ENCODE data around the gene TCF3. TPM values are rescaled to one million over a fixed set of nuclear protein-coding genes. Genes with fewer than 3 reads are reported as not detected.

The TCF3 gene
- total RNA-seq, 2 experiments from 2014 or later, result 84.8 to 86.7 TPM

DNA sequence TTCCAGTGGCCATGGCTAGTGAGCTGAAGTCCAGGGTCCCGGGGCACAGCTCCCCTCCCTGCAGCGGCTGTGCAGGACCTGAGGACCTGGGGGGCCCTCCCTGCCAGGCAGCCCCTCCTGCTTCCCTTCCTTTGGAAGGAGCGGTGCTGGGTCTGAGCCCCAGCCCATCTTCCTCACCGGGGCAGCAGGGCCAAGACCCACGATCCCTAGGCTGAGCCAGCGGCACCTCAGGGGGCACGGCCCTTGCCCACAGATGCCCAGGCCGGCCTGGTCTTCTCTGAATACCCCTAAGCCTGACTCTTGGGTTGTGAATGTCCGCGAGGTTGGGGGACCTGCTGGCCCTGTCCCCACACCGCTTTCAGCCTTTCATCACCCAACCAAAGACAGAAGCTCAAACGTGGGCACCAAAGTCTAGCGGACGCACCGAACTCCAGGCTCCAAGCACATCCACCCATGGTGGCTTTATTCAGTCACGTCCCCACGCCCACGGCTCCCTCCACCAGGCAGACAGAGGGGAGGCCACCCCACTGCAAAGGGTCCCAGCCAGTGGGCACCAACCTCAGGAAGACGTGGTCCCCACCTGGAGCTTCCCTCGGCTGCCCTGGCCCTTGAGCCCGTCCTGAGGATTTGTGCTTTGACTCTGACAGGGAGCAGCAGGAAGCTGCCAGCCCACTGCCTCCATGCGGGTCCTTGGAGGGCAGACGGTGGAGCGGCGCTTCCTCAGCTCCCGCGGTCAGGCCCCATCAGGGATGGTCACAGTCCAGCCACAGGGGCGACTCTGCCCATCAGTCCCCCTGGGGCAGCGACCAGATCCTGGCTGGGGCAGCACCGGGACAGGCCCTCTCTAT, 75.9 kb downstream of the TCF3 start:
- Mint-ChIP-seq H3K27ac (no peak overlapping the region), H3K4me1 (ENCODE audit: low read depth) (no peaks in the 10 kb centered on the region), H3K4me3 (no peak overlapping the region), H3K27me3 (ENCODE audit: low read depth) (no peaks in the 10 kb centered on the region), H3K36me3 (ENCODE audit: low read depth) (peaks cover 11% of the 10 kb centered on the region), H3K9me3 (no peaks in the 10 kb centered on the region)
- no peak for DNase-seq
- CTCF ChIA-PET, result no interaction called here
- intact Hi-C loops (cut with micrococcal nuclease), result no loop called here

- Mint-ChIP-seq H3K27ac (no peak overlapping the region), H3K4me3 (no peak overlapping the region), H3K4me1 (ENCODE audit: low read depth) (no peaks in the 10 kb centered on the region), H3K9me3 (no peaks in the 10 kb centered on the region), H3K36me3 (ENCODE audit: low read depth) (peaks cover 6% of the 10 kb centered on the region), H3K27me3 (ENCODE audit: low read depth) (no peaks in the 10 kb centered on the region)
- CTCF ChIA-PET, result no interaction called here
- intact Hi-C loops (cut with micrococcal nuclease), result no loop called here
- no peak for DNase-seq
Observed at GRCh38 chr19:1575323-1576241, 76.8 kb downstream of the TCF3 start.

DNA sequence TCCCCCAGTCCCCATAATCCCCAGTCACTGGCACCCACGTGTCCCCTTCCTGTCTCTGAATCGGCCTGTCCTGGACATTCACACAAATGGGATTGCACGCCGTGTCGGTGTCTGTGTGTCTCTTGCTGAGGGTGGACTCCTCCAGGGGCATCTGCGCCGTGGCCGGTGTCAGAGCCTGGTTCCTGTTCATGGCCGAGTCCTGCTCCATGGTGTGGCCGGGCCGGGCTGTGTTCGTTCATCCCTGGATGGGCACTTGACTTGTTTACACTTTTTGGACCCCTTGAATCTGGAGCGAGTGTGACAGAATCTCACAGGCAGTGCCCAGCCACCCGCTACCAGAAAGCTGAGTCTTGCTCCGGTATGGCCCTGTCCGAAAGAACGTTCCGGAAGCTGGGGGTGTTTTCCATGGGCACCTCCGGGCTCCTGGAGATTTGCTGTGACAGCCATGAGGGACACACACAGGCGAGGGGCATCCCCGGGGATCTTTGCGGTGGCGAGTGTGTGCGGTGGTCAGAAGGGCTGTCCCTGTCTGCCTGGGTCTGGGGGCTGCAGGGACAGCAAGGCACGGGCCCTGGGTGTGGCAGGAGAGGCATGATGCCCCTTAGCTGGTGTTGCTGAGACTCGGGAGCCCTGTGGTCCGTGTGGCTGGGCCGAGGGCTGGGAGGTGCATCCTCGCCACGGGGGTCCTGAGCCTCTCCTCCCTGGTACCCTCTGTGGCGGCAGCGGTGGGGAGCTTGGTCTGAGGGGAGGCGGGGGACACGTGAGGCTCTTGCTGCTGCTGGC, 77.9 kb downstream of the TCF3 start:
- CTCF ChIA-PET, result interaction anchor here (0.5 kb wide), 1 partner anchor 294 kb away, joined by 3 read pairs; no protein-coding TSS in a partner anchor
- no peaks in the 10 kb centered on the region for H3K4me1 Mint-ChIP-seq (ENCODE audit: low read depth)
- no peaks in the 10 kb centered on the region for H3K27me3 Mint-ChIP-seq (ENCODE audit: low read depth)
- intact Hi-C loops (cut with micrococcal nuclease), result no loop called here
- no peak for DNase-seq
- H3K4me3 Mint-ChIP-seq, result no peak overlapping the region
- no peaks in the 10 kb centered on the region for H3K36me3 Mint-ChIP-seq (ENCODE audit: low read depth)
- no peak overlapping the region for H3K27ac Mint-ChIP-seq
- no peaks in the 10 kb centered on the region for H3K9me3 Mint-ChIP-seq

- DNase-seq, result no peak
- no peak overlapping the region for H3K27ac Mint-ChIP-seq
- no peaks in the 10 kb centered on the region for H3K4me1 Mint-ChIP-seq (ENCODE audit: low read depth)
- intact Hi-C loops (cut with micrococcal nuclease), result no loop called here
- no peaks in the 10 kb centered on the region for H3K27me3 Mint-ChIP-seq (ENCODE audit: low read depth)
- H3K9me3 Mint-ChIP-seq, result no peaks in the 10 kb centered on the region
- H3K4me3 Mint-ChIP-seq, result no peak overlapping the region
- CTCF ChIA-PET, result no interaction called here
- no peaks in the 10 kb centered on the region for H3K36me3 Mint-ChIP-seq (ENCODE audit: low read depth)
Observed at GRCh38 chr19:1572795-1573194, 79.6 kb downstream of the TCF3 start.

- no peak overlapping the region for H3K27ac Mint-ChIP-seq
- H3K36me3 Mint-ChIP-seq (ENCODE audit: low read depth), result no peaks in the 10 kb centered on the region
- H3K27me3 Mint-ChIP-seq (ENCODE audit: low read depth), result no peaks in the 10 kb centered on the region
- no peak overlapping the region for H3K4me3 Mint-ChIP-seq
- no peaks in the 10 kb centered on the region for H3K4me1 Mint-ChIP-seq (ENCODE audit: low read depth)
- CTCF ChIA-PET, result no interaction called here
- intact Hi-C loops (cut with micrococcal nuclease), result no loop called here
- no peaks in the 10 kb centered on the region for H3K9me3 Mint-ChIP-seq
- no peak for DNase-seq
Observed at GRCh38 chr19:1571358-1571757, 81.1 kb downstream of the TCF3 start.

DNA sequence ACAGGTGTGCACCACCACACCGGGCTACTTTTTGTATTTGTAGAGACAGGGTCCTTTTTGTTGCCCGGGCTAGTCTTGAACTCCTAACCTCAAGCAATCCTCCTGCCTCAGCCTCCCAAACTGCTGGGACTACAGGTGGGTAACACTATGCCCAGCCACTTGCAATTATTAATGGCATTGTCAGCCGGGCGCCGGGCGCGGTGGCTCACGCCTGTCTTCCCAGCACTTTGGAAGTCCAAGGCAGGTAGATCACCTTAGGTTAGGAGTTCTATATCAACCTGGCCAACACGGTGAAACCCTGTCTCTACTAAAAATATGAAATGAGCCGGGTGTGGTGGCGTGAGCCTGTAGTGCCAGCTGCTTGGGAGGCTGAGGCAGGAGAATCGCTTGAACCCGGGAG, 81.6 kb downstream of the TCF3 start:
- no peak for DNase-seq
- no peaks in the 10 kb centered on the region for H3K27me3 Mint-ChIP-seq (ENCODE audit: low read depth)
- H3K9me3 Mint-ChIP-seq, result no peaks in the 10 kb centered on the region
- no peaks in the 10 kb centered on the region for H3K4me1 Mint-ChIP-seq (ENCODE audit: low read depth)
- H3K27ac Mint-ChIP-seq, result no peak overlapping the region
- no peaks in the 10 kb centered on the region for H3K36me3 Mint-ChIP-seq (ENCODE audit: low read depth)
- intact Hi-C loops (cut with micrococcal nuclease), result no loop called here
- CTCF ChIA-PET, result interaction anchor here (0.5 kb wide), 1 partner anchor 94 kb away, joined by 9 read pairs; no protein-coding TSS in a partner anchor
- H3K4me3 Mint-ChIP-seq, result no peak overlapping the region

- no peaks in the 10 kb centered on the region for H3K36me3 Mint-ChIP-seq (ENCODE audit: low read depth)
- no peak overlapping the region for H3K27ac Mint-ChIP-seq
- H3K9me3 Mint-ChIP-seq, result no peaks in the 10 kb centered on the region
- DNase-seq, result no peak
- H3K4me1 Mint-ChIP-seq (ENCODE audit: low read depth), result no peaks in the 10 kb centered on the region
- no peak overlapping the region for H3K4me3 Mint-ChIP-seq
- no peaks in the 10 kb centered on the region for H3K27me3 Mint-ChIP-seq (ENCODE audit: low read depth)
- intact Hi-C loops (cut with micrococcal nuclease), result no loop called here
- CTCF ChIA-PET, result no interaction called here
Observed at GRCh38 chr19:1569997-1570396, 82.4 kb downstream of the TCF3 start.

- peak; percentile 79 for DNase-seq
- intact Hi-C loops (cut with micrococcal nuclease), result no loop called here
- Mint-ChIP-seq H3K36me3 (ENCODE audit: low read depth) (no peaks in the 10 kb centered on the region), H3K27me3 (ENCODE audit: low read depth) (no peaks in the 10 kb centered on the region), H3K9me3 (no peaks in the 10 kb centered on the region), H3K4me3 (peak within 1 kb of the TSS; percentile 48), H3K27ac (no peak within 1 kb of the TSS), H3K4me1 (ENCODE audit: low read depth) (no peaks in the 10 kb centered on the region)
- CTCF ChIA-PET, result no interaction called here
Observed at GRCh38 chr19:1568320-1569019, 83.9 kb downstream of the TCF3 start, which contains the start of gene MEX3D. Gene MEX3D, minus strand, starts transcription at chr19:1568325. Its CDS starts 267 bp downstream, at chr19:1568058.

DNA sequence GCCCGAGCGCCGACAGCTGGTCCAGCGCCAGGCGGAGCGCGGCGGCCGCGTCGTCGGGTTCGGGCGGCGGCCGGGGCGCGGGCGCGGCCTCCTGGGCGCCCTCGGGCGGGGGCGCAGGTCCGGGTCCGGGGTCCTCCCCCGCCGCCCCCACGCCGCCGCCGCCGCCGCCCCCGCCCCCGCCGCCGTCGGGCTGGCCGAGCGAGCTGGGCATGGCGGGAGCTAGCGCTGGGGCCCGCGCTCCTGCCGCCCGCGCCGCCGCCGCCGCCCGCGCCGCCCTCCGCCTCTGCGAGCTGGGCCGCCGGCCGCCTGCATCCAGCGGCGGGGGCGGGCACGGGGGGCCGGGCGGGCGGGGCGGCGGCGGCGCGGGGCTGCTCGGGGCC, 84.6 kb downstream of the TCF3 start:
- CTCF ChIA-PET, result no interaction called here
- DNase-seq, result no peak

GRCh38 chr19:1567116-1567847, 85.1 kb downstream of the TCF3 start:
- CTCF ChIA-PET, result no interaction called here
- Mint-ChIP-seq H3K27ac (no peak overlapping the region), H3K27me3 (ENCODE audit: low read depth) (no peaks in the 10 kb centered on the region), H3K9me3 (no peaks in the 10 kb centered on the region), H3K4me1 (ENCODE audit: low read depth) (no peaks in the 10 kb centered on the region), H3K4me3 (peak overlapping the region; percentile 48), H3K36me3 (ENCODE audit: low read depth) (no peaks in the 10 kb centered on the region)
- DNase-seq, result no peak
- intact Hi-C loops (cut with micrococcal nuclease), result no loop called here

More for the DNA sequence above, 84.6 kb downstream of the TCF3 start:
- Mint-ChIP-seq H3K27me3 (ENCODE audit: low read depth) (no peaks in the 10 kb centered on the region), H3K9me3 (no peaks in the 10 kb centered on the region), H3K27ac (no peak overlapping the region), H3K4me1 (ENCODE audit: low read depth) (no peaks in the 10 kb centered on the region), H3K36me3 (ENCODE audit: low read depth) (no peaks in the 10 kb centered on the region), H3K4me3 (no peak overlapping the region)
- intact Hi-C loops (cut with micrococcal nuclease), result no loop called here

DNA sequence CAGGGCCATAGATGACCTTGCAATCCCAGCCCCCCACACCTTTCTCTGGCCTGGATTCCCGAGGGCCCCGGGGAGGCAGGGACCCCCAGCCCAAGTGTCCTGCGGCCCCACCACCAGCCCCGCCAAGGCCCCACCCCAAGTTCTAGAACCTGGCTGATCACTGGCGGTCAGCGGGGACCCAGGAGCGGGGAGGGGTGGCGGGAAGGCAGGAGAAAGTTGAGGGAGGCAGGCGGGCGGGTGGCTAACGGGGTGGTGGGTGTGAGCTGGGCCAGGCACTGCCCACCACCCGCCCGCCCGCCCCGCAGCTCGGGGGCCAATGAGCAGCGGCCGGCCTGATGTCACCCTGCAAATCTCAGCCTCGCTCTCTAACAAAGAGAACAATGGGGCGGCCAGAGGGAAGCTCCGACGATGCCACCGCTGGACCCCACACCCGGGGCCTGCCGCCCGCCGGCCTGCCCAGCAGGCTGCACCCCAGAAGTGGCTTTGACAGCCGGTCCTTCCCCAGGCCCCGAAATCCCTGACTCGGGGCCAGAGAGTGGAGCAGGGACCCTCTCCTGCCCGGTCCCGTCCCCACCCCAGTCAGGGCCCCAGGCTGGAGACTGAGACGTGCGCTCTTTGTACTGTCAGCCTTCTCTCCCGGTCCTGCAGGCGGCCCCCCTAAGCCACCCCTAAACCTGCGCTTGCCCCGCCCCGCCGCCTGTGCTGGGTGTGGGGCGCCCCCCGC, 85.9 kb downstream of the TCF3 start:
- no peak for DNase-seq
- Mint-ChIP-seq H3K27ac (no peak overlapping the region), H3K36me3 (ENCODE audit: low read depth) (no peaks in the 10 kb centered on the region), H3K4me1 (ENCODE audit: low read depth) (no peaks in the 10 kb centered on the region), H3K4me3 (no peak overlapping the region), H3K27me3 (ENCODE audit: low read depth) (no peaks in the 10 kb centered on the region), H3K9me3 (no peaks in the 10 kb centered on the region)
- CTCF ChIA-PET, result no interaction called here
- intact Hi-C loops (cut with micrococcal nuclease), result no loop called here
